ENCODE data around the gene SLC4A11.

- TF ChIP-seq CTCF (optimal IDR thresholded peaks at IDR 0.05 in 1 of 3, IDR thresholded peaks at IDR 0.05 in 1 of 3, conservative IDR thresholded peaks at IDR 0.05 in 1 of 3; ENCODE audit: extremely low read depth in 1 of 3, insufficient read depth in 2 of 3, low read length in 3 of 3): no peak
- no peak for TF ChIP-seq EZH2 (IDR thresholded peaks at IDR 0.05; ENCODE audit: low read length)
These were observed 15.4 kb downstream of the SLC4A11 start for GRCh38 chr20:3223651-3223993.

All from keratinocyte (primary cell).